Sigmoid colon (tissue), 7 donors: ENCODE data around the gene ARL9. TPM values are rescaled to one million over a fixed set of nuclear protein-coding genes. Genes with fewer than 3 reads are reported as not detected.
"Not testable (repeated sequence)": the region's sequence is repeated elsewhere in the genome, so short reads cannot be mapped to it uniquely, and the experiment has no call there.

Experiments used
- DNase-seq: peaks from one replicate; pipeline ENCODE4 v3.0.0-alpha.2; 2019
- H3K27ac ChIP-seq, 4 donors: fragments of 200-600 bp; sonication (generic); one replicate each; pipeline ENCODE4 v1.5.1; 2016 to 2019; ENCODE audit warnings: mild to moderate bottlenecking in 1 of 4
- H3K27me3 ChIP-seq, 3 donors: fragments of 200-600 bp; sonication (generic); one replicate each; pipeline ENCODE4 v1.5.1; 2019; ENCODE audit warnings: mild to moderate bottlenecking in 1 of 3
- H3K36me3 ChIP-seq, 4 donors: fragments of 200-600 bp; sonication (generic); one replicate each; pipeline ENCODE4 v1.5.1; 2016 to 2019
- H3K4me1 ChIP-seq, 4 donors: fragments of 200-600 bp; sonication (generic); one replicate each; pipeline ENCODE4 v1.5.1; 2017 to 2019
- H3K4me3 ChIP-seq, 4 donors: fragments of 200-600 bp; sonication (generic); one replicate each; pipeline ENCODE4 v1.5.1; 2017 to 2019; ENCODE audit warnings: mild to moderate bottlenecking in 2 of 4, moderate library complexity in 1 of 4
- H3K9me3 ChIP-seq, 4 donors: fragments of 200-600 bp in 3 of 4; sonication (generic) in 3 of 4; one replicate each; pipeline versions ENCODE4 v1.5.1 to v1.6.1; 2013 to 2019
- CTCF ChIP-seq, 4 experiments: fragments of 450-650 bp in 3 of 4; fragments of 200-600 bp in 1 of 4; IDR thresholded peaks; one replicate each; pipeline ENCODE4 v1.5.1; 2016 to 2019; ENCODE audit warnings: antibody characterized with exemption in 4 of 4, mild to moderate bottlenecking in 3 of 4, moderate library complexity in 2 of 4
- EP300 ChIP-seq, 4 donors: sonication (generic); formaldehyde crosslinking; IDR thresholded peaks; one replicate each; pipeline ENCODE4 v1.6.1; 2017; ENCODE audit warnings: antibody characterized with exemption in 4 of 4
- POLR2A ChIP-seq, 2 donors: fragments of 450-650 bp; IDR thresholded peaks; one replicate each; pipeline ENCODE4 v1.6.1; 2016; ENCODE audit warnings: antibody characterized with exemption in 2 of 2, mild to moderate bottlenecking in 2 of 2, moderate library complexity in 2 of 2
- POLR2AphosphoS5 ChIP-seq, 4 donors: sonication (generic); formaldehyde crosslinking; IDR thresholded peaks; one replicate each; pipeline ENCODE4 v1.6.1; 2017; ENCODE audit warnings: antibody characterized with exemption in 4 of 4
- WGBS, 2 donors: extraction: QIAGEN DNeasy Blood & Tissue Kit; methylation state at CpG; one replicate each; pipeline ENCODE4 v1.1.7; 2013; 5-methylcytosine and 5-hydroxymethylcytosine counted together
- intact Hi-C: fragments of 100-400 bp; cut with DNase I; formaldehyde crosslinking; loops from one replicate; pipeline ENCODE4 v1.15.1; 2023
- polyA plus RNA-seq, 3 donors: library from polyadenylated mRNA; stranded (reverse); fragments of 200-250 nt; gene quantifications; one replicate each; pipeline ENCODE4 v1.2.3, GENCODE V29; 2013
- total RNA-seq, 4 donors: library from RNA; depleted of rRNA; stranded (reverse); fragments of >200 nt; gene quantifications; one replicate each; pipeline ENCODE4 v1.1.0, GENCODE V29; 2016
- donor health status: healthy with polysubstance abuse.
- donor health status: Bipolar disorder and iron deficiency.
- donor health status: healthy.

ARL9 gene
- total and polyA plus RNA-seq, 7 donors: 0.47 to 1.1 (median 0.60) TPM; not detected in 3

GRCh38 chr4:56465599-56466295 is 39.8 kb upstream of the ARL9 start:
- TF ChIP-seq POLR2A (IDR thresholded peaks at IDR 0.05) (no peak), EP300 (IDR thresholded peaks at IDR 0.05) (no peak), POLR2AphosphoS5 (IDR thresholded peaks at IDR 0.05) (no peak)
- DNase-seq: no peak
- intact Hi-C loops: loop anchor here (1.0 to 5.0 kb wide), 2 partner anchors 42 to 79 kb away; partner anchors contain the start of gene ARL9
- Histone ChIP-seq H3K9me3 (no peaks in the 10 kb centered on the region), H3K27me3 (no peaks in the 10 kb centered on the region), H3K36me3 (peaks cover 0 to 31% (median 5%) of the 10 kb centered on the region in 4 donors), H3K4me3 (peak overlapping the region in 3 of 4 donors; percentile 95 to 100 (median 97)), H3K4me1 (peaks cover 0 to 53% (median 34%) of the 10 kb centered on the region in 4 donors), H3K27ac (peak overlapping the region in 1 of 4 donors; percentile 95)
- 74 to 88% methylated on average over 10 of the region's 10 CpGs for WGBS, 2 donors

- Histone ChIP-seq H3K27ac (peak overlapping the region; percentile 88 to 95 (median 90)), H3K4me1 (peaks cover 0 to 53% (median 34%) of the 10 kb centered on the region in 4 donors), H3K4me3 (peak overlapping the region; percentile 95 to 100 (median 98)), H3K36me3 (peaks cover 0 to 31% (median 4%) of the 10 kb centered on the region in 4 donors)
- H3K9me3 ChIP-seq, DNase-seq, H3K27me3 ChIP-seq: not testable (repeated sequence)
- intact Hi-C loops: loop anchor here (5.0 kb wide), 1 partner anchor 41 kb away; the partner anchor contains the start of gene ARL9
- 15 to 19% methylated on average over 8 of the region's 8 CpGs for WGBS, 2 donors
These were observed 39.3 kb upstream of the ARL9 start for GRCh38 chr4:56466296-56466761.

GRCh38 chr4:56466910-56467283 is 38.7 kb upstream of the ARL9 start:
- TF ChIP-seq POLR2AphosphoS5 (IDR thresholded peaks at IDR 0.05) (no peak), EP300 (IDR thresholded peaks at IDR 0.05) (no peak), CTCF (IDR thresholded peaks at IDR 0.05) (no peak), POLR2A (IDR thresholded peaks at IDR 0.05) (no peak)
- no peaks in the 10 kb centered on the region for H3K27me3 ChIP-seq
- peaks cover 0 to 31% (median 9%) of the 10 kb centered on the region in 4 donors for H3K36me3 ChIP-seq
- H3K27ac ChIP-seq: peak overlapping the region; percentile 88 to 95 (median 90)
- whole genome bisulfite sequencing, 2 donors: 0 to 1% methylated on average over 8 of the region's 8 CpGs
- no peak for DNase-seq
- intact Hi-C loops: loop anchor here (1.0 to 5.0 kb wide), 3 partner anchors 40 to 80 kb away; partner anchors contain the start of genes AASDH and ARL9
- H3K9me3 ChIP-seq: no peaks in the 10 kb centered on the region
- peak overlapping the region; percentile 95 to 100 (median 98) for H3K4me3 ChIP-seq
- peaks cover 0 to 53% (median 34%) of the 10 kb centered on the region in 4 donors for H3K4me1 ChIP-seq

GRCh38 chr4:56467284-56468096 is 38.1 kb upstream of the ARL9 start, which contains the start of gene SRP72:
SRP72 (plus strand) TSS chr4:56467617; CDS start chr4:56467636, 19 bp downstream.
- Histone ChIP-seq H3K9me3 (no peaks in the 10 kb centered on the region), H3K4me3 (peak within 1 kb of the TSS; percentile 95 to 100 (median 98)), H3K27ac (peak within 1 kb of the TSS; percentile 88 to 95 (median 90)), H3K36me3 (peaks cover 0 to 31% (median 9%) of the 10 kb centered on the region in 4 donors), H3K27me3 (no peaks in the 10 kb centered on the region), H3K4me1 (peaks cover 0 to 53% (median 34%) of the 10 kb centered on the region in 4 donors)
- intact Hi-C loops: loop anchor here (1.0 to 5.0 kb wide), 5 partner anchors 33 to 80 kb away; partner anchors contain the start of genes AASDH, ARL9 and PPAT
- TF ChIP-seq POLR2A (IDR thresholded peaks at IDR 0.05) (peak; percentile 64 to 73), EP300 (IDR thresholded peaks at IDR 0.05) (no peak), POLR2AphosphoS5 (IDR thresholded peaks at IDR 0.05) (peak; percentile 84 to 92 (median 89))
- WGBS, 2 donors: 0% methylated on average over 62 of the region's 62 CpGs
- DNase-seq: peak; percentile 93

- Histone ChIP-seq H3K27me3 (no peaks in the 10 kb centered on the region), H3K4me1 (peaks cover 0 to 53% (median 34%) of the 10 kb centered on the region in 4 donors), H3K27ac (peak overlapping the region; percentile 88 to 95 (median 90)), H3K36me3 (peaks cover 3 to 31% (median 12%) of the 10 kb centered on the region in 4 donors), H3K9me3 (no peaks in the 10 kb centered on the region), H3K4me3 (peak overlapping the region; percentile 95 to 100 (median 98))
- 0 to 1% methylated on average over 10 of the region's 10 CpGs for WGBS, 2 donors
- DNase-seq: no peak
- TF ChIP-seq POLR2AphosphoS5 (IDR thresholded peaks at IDR 0.05) (no peak), CTCF (IDR thresholded peaks at IDR 0.05) (no peak), EP300 (IDR thresholded peaks at IDR 0.05) (no peak), POLR2A (IDR thresholded peaks at IDR 0.05) (no peak)
- intact Hi-C loops: loop anchor here (2.0 to 5.0 kb wide), 3 partner anchors 33 to 43 kb away; partner anchors contain the start of genes ARL9 and PPAT
These were observed 37.5 kb upstream of the ARL9 start for GRCh38 chr4:56468097-56468422.
